T1000 (cell line): ENCODE measurements around the gene APOBEC3F.
"Not testable (repeated sequence)": the region's sequence is repeated elsewhere in the genome, so short reads cannot be mapped to it uniquely, and the experiment has no call there.

Source experiments
- DNase-seq: peaks from one replicate; lab custom pipeline; 2025; ENCODE audit warnings: mixed read lengths; lab: John Stamatoyannopoulos, UW

APOBEC3F gene

GRCh38 chr22:39073981-39074380, 33.3 kb downstream of the APOBEC3F start:
- DNase-seq = no peak

- not testable (repeated sequence) for DNase-seq
Observed at GRCh38 chr22:39076155-39077025, 35.7 kb downstream of the APOBEC3F start.

GRCh38 chr22:39077026-39077840, 36.6 kb downstream of the APOBEC3F start, which contains the start of gene APOBEC3G:
Gene APOBEC3G, plus strand, starts transcription at chr22:39077275. Its CDS starts 87 bp downstream, at chr22:39077362.
- not testable (repeated sequence) for DNase-seq

- not testable (repeated sequence) for DNase-seq
Observed at GRCh38 chr22:39077912-39078311, 37.2 kb downstream of the APOBEC3F start.

GRCh38 chr22:39078329-39078728, 37.7 kb downstream of the APOBEC3F start:
- no peak for DNase-seq

DNA sequence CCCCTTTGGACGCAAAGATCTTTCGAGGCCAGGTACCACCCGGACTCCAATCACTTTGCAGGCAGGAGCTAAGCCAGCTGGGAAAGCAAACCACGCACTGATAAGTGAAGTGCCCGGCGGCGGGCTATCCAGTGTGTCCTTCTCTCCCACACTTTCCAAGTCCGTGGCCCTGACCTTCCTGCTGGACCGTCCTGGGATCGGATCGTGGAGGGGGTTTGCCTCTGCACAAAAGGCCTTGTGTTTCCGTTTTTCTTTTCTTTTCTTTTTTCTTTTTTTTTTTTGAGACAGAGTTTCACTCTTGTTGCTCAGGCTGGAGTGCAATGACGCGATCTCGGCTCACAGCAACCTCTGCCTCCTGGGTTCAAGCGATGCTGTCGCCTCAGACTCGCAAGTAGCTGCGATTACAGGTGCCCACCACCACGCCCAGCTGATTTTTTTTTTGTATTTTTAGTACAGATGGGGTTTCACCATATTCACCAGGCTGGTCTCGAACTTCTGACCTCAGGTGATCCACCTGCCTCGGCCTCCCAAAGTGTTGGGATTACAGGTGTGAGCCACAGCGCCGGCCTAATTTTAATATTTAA, 38.5 kb downstream of the APOBEC3F start:
- not testable (repeated sequence) for DNase-seq

- DNase-seq = no peak
Observed at GRCh38 chr22:39080052-39080762, 39.5 kb downstream of the APOBEC3F start.

DNA sequence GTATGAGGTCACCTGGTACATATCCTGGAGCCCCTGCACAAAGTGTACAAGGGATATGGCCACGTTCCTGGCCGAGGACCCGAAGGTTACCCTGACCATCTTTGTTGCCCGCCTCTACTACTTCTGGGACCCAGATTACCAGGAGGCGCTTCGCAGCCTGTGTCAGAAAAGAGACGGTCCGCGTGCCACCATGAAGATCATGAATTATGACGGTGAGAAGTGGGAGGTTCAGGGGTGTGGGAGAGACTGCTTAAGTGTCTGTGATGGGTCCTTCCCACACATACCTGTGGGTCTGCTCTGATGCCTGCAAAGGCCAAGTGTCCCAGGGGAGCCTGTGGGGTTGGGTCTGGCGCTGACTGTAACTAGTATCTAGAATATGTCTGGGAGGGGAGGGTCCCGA, 40.4 kb downstream of the APOBEC3F start:
- no peak for DNase-seq

DNA sequence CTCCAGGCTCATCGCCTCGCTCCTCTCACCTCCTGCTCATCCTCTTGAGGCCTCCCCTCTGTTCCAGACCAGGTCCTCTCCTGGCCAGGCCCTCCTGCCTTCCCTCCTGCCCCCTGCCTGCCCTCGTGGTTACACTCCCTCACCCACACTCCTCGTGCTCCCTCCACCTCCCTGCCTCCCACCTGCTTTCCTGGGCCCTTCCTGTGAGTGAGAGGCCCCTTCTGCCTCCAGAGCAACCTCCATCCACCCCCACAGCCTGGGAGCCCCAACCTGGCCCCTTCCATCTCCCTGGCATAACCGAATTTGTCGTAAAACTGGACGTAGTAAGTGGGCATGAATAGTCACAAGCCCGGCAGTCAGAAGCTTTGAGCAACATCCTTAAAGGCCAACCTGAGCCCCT, 40.9 kb downstream of the APOBEC3F start:
- DNase-seq = no peak

DNA sequence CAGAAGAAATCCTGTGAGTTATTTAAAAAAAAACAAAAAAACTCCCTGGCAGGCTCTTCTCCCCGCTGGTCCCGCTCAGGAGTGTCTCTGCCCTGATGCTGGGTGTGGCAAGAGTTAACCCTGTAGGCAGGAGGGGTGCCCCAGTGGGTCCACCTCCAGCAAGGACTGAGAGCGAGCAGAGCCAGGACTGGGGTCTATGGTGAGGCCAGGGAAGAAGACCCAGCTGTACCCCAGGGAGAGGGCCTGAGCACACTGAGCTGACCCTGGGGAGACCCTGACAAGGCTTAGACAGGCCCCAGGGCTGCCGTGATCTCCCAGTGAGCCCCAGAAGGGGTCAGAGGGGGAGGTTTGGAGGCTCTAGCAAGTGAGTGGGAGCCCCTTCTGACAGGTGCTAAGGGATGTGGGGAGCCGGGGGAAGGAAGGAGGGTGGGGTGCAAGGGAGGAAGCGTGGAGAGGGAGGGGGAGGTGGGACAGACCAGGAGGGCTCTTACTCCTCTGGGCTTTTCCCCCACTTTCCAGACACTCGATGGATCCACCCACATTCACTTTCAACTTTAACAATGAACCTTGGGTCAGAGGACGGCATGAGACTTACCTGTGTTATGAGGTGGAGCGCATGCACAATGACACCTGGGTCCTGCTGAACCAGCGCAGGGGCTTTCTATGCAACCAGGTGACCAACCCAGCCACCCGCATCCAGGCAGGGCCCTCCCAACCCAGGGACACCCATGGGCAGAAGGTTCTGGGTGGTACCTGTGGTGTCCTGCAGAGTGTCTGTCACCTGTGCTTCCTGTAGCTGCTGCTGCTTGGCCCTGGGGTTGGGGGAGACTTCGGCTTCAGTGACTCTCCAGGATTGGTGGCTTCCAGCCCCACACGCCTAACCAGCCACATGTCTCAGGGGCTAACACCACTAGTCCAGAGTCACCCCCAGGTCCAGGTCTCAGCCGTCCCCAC, 42.8 kb downstream of the APOBEC3F start:
- DNase-seq = no peak

DNA sequence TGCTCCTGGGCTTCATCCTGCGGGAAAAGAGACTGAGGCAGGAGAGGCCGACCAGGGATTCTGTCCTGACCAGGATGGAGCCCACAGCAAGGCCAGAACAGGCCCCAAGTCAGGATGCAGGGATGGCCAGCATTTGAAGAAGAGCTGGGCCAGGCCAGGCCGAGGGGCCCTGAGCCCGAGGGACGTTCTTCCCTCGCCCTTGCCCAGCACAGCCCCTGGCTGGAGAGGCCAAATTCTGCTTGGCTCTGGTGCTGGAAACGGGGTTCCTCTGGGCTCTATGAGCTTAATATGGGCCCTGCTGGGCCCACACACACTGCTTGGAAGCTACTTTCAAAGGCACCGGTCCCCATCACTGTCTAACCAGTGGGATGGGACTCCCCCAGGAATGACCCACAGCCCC, 44.0 kb downstream of the APOBEC3F start:
- no peak for DNase-seq

DNA sequence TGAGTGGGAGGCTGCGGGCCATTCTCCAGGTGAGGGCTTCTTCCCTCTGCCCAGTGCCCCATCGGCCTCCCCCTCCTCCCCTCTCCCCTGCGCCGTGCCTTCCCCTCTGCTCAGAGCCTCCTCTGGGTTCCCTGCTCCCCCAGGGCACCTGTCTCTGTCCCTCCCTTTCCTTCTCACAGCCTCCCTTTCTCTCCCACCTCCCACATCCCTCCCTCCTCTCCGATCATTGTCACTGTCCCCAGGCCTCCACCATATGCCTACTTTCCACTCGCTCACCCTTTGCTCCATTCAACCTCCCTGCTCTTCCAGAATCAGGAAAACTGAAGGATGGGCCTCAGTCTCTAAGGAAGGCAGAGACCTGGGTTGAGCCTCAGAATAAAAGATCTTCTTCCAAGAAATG, 46.4 kb downstream of the APOBEC3F start:
- DNase-seq = no peak

DNA sequence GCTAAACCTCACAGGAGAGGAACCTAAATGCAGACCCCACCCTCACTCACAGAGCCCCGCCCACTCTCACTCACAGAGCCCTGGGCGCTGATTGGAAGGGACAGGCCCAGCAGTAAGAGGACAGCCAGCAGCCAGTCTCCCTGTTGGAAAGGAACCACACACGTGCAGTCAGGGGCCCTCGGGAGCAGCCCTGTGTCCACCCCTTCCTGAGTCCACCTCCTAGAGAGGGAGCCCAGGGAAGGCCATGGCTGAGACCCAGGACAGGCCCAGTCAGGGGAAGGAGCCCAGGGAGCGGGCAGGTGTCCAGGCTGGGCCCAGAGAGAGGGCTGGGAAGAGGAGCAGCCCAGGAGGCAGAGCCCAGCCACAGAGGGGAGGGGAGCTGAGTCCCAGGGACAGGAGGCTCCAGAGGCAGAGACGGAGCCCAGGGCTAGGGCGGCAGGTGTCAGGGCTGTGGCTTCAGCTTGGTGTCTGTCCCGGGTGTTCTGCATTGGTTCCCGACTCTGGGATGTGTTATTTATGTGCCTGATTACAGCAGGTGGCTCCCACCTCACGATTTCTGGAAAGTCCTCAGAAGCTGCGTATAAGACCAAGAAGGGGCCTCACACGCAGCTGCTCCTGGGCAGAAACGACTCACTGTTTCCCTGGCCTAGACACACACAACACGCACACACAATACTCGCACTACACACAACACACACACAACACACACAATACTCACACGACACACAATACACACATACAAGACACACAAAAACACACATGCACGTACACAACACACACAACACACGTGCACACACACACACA, 47.4 kb downstream of the APOBEC3F start:
- DNase-seq = no peak

- no peak for DNase-seq
Observed at GRCh38 chr22:39088685-39089032, 48.0 kb downstream of the APOBEC3F start.

DNA sequence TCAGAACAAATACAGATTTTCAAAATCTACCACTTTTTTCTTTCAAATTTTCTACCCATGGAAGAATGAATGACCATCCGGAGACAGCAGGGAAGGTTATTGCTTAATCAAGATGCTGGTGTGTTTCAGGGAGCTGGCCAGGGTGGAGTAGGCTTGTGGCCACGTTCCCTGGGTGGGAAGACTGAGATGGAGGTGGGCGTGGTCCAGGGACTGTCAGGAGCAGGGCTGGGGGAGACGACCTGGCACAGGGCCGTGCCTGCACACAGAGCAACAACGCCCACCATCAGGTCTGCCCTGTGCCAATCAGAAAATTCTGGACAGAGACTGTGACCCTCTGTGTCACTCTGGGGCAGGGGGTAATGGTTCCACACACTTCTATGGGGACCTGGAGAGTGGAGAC, 49.3 kb downstream of the APOBEC3F start:
- no peak for DNase-seq

DNA sequence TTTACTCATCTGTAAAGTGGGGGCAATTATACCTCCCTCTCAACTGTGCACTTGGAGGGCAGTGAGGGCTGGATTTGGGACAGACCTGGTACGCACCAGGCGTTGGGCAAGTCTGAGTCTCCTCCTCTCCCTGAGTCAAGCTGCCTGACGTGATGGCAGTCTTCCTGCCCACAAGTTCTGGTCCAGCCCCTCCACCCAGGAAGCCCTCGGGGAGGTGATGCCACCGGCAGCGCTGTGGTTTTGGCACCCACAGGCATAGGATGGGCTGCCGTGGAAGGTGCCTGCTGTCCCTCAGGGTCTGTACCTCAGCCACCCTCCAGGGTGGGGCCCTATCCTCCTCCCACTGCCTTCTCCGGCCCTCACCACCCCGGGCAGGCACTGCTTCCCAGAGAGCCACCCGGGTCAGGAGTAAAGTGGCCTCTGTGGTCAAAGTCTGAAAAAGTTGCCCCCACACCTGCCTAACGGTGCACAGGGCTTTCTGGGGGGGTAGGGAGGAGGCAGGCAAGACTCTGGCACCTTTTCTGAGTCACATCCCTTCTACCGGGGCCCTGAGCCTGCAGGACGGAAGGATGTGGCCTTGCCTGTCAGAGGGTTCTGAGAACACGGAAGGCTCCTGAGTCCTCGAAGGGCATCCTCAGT, 49.9 kb downstream of the APOBEC3F start:
- no peak for DNase-seq

- DNase-seq = no peak
Observed at GRCh38 chr22:39091126-39092081, 50.7 kb downstream of the APOBEC3F start.
